HepG2 (cell line): ENCODE measurements around the gene RAPGEF6. TPM values are rescaled to one million over a fixed set of nuclear protein-coding genes. Genes with fewer than 3 reads are reported as not detected.

Experiments used
- EP300 ChIP-seq, 3 experiments: sonication (generic) in 1 of 3; formaldehyde crosslinking in 1 of 3; IDR thresholded peaks; 2 replicates each; pipeline versions ENCODE4 v1.5.1 to v1.6.1; 2011 to 2020; ENCODE audit warnings: low read depth in 2 of 3, low read length in 2 of 3, borderline replicate concordance in 1 of 3, improper control_type of control experiment in 1 of 3, mild to moderate bottlenecking in 1 of 3, missing genetic modification reagents in 1 of 3, moderate library complexity in 1 of 3
- FOXA1 ChIP-seq, 2 experiments: fragments of 450-650 bp in 1 of 2; sonication (generic) in 1 of 2; formaldehyde crosslinking in 1 of 2; IDR thresholded peaks; 2 replicates each; pipeline versions ENCODE4 v1.4.0 to v1.6.1; 2016 to 2020; ENCODE audit warnings: missing genetic modification reagents in 1 of 2
- FOXJ3 ChIP-seq: sonication (generic); formaldehyde crosslinking; IDR thresholded peaks from 2 replicates; pipeline ENCODE4 v1.4.0; 2020; ENCODE audit warnings: missing genetic modification reagents, mild to moderate bottlenecking, borderline replicate concordance
- KLF11 ChIP-seq: IDR thresholded peaks from 2 replicates; pipeline ENCODE4 v1.6.1; 2016; ENCODE audit warnings: missing compliant biosample characterization
- MXD4 ChIP-seq: IDR thresholded peaks from 2 replicates; pipeline ENCODE4 v1.6.1; 2016; ENCODE audit warnings: mild to moderate bottlenecking, missing biosample characterization, missing genetic modification reagents
- RAD21 ChIP-seq: fragments of 450-650 bp; formaldehyde crosslinking; IDR thresholded peaks from 2 replicates; pipeline ENCODE4 v1.5.0; 2020; ENCODE audit warnings: mild to moderate bottlenecking
- SMAD3 ChIP-seq: sonication (generic); formaldehyde crosslinking; IDR thresholded peaks from 2 replicates; pipeline ENCODE4 v1.4.0; 2020; ENCODE audit warnings: missing genetic modification reagents
- SRSF4 ChIP-seq: fragments of 200-400 bp; formaldehyde crosslinking; IDR thresholded peaks from one replicate; pipeline ENCODE4 v1.6.1; 2018; ENCODE audit warnings: mild to moderate bottlenecking, low read depth, low read length, moderate library complexity; ENCODE audit not compliant: poor library complexity, severe bottlenecking
- ZNF160 ChIP-seq: sonication (generic); formaldehyde crosslinking; IDR thresholded peaks from 2 replicates; pipeline ENCODE4 v1.8.0; 2022; ENCODE audit warnings: mild to moderate bottlenecking, inconsistent platforms, missing genetic modification reagents
- ZNF841 ChIP-seq: sonication (generic); formaldehyde crosslinking; IDR thresholded peaks from 2 replicates; pipeline ENCODE4 v1.8.1; 2023; ENCODE audit warnings: missing genetic modification reagents, borderline replicate concordance
- polyA plus RNA-seq, 8 experiments: library from polyadenylated mRNA; depleted of rRNA in 3 of 8; stranded (reverse) in 7 of 8; unstranded in 1 of 8; fragments of >200 nt; fragmentation: Illumina TruSeq in 4 of 8; extraction: Trizol in 4 of 8; gene quantifications; 2 replicates each; pipeline versions ENCODE4 v1.2.1 to v1.2.3, GENCODE V29; 2011 to 2016; ENCODE audit warnings: low read depth in 4 of 8, missing spikeins in 1 of 8, mixed read lengths in 1 of 8; ENCODE audit not compliant: insufficient read depth in 1 of 8
- total RNA-seq, 5 experiments: library from RNA; depleted of rRNA; stranded (reverse); fragments of >200 nt; fragmentation: Illumina TruSeq; extraction: Trizol; gene quantifications; 2 replicates each; pipeline ENCODE4 v1.2.3, GENCODE V29; 2016; ENCODE audit warnings: low read depth in 1 of 5
- TF ChIP-seq, protein P1 (sequence below): IDR thresholded peaks from 2 replicates; pipeline ENCODE4 v1.6.1; 2016; ENCODE audit warnings: control low read depth
- TF ChIP-seq, protein P2 (sequence below): sonication (generic); formaldehyde crosslinking; IDR thresholded peaks from 2 replicates; pipeline ENCODE4 v1.4.0; 2020; ENCODE audit warnings: mild to moderate bottlenecking, missing genetic modification reagents, borderline replicate concordance
- TF ChIP-seq, protein P3 (sequence below): sonication (generic); formaldehyde crosslinking; conservative IDR thresholded peaks from 2 replicates; pipeline ENCODE4 v1.8.1; 2023; ENCODE audit warnings: missing genetic modification reagents
- TF ChIP-seq, protein P4 (sequence below): sonication (generic); formaldehyde crosslinking; IDR thresholded peaks from 2 replicates; pipeline ENCODE4 v1.5.1; 2020; ENCODE audit warnings: mild to moderate bottlenecking, missing genetic modification reagents, borderline replicate concordance

Gene RAPGEF6
- total and polyA plus RNA-seq, 2 of the 13 experiments (the other 11 are each of a cell fraction or from before 2014, with no cell fraction given): 7.7 to 24.6 TPM

DNA sequence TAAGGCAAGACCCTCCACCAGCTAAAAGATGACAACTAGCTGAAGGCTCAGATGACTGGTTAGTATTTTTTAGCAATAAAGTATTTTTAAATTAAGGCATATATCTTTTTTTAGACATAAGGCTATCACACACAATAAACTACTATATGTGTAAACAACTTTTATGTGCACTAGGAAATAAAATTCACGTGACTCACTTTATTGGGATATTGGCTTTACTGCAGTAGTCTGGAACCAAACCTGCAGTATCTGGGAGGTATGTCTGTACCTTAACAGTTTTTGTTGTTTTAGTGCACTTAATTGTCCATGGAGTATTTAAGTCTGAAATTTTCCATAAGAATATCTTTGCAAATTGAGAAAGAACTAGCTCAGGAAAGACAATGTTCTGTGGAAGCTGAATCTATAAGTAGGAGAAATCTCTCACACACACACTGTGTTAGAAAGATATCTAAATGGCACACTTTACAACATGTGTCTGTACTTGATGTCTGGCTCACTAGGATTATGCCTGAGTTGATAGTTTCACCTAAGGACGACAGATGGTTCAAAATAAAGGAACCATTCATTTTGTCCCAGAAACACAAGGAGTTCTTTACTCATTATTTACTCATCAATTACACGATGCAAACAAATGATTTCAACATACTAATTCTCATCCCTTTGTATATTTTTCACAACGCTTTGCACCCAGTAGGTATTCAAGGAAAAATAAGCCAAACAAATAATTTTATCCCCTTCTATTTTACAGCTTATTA lies 4.6 kb downstream of the RAPGEF6 start (continued):
- TF ChIP-seq, protein P1, sequence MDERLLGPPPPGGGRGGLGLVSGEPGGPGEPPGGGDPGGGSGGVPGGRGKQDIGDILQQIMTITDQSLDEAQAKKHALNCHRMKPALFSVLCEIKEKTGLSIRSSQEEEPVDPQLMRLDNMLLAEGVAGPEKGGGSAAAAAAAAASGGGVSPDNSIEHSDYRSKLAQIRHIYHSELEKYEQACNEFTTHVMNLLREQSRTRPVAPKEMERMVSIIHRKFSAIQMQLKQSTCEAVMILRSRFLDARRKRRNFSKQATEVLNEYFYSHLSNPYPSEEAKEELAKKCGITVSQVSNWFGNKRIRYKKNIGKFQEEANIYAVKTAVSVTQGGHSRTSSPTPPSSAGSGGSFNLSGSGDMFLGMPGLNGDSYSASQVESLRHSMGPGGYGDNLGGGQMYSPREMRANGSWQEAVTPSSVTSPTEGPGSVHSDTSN (CRISPR knock-in tag): no peak
- TF ChIP-seq, protein P2, sequence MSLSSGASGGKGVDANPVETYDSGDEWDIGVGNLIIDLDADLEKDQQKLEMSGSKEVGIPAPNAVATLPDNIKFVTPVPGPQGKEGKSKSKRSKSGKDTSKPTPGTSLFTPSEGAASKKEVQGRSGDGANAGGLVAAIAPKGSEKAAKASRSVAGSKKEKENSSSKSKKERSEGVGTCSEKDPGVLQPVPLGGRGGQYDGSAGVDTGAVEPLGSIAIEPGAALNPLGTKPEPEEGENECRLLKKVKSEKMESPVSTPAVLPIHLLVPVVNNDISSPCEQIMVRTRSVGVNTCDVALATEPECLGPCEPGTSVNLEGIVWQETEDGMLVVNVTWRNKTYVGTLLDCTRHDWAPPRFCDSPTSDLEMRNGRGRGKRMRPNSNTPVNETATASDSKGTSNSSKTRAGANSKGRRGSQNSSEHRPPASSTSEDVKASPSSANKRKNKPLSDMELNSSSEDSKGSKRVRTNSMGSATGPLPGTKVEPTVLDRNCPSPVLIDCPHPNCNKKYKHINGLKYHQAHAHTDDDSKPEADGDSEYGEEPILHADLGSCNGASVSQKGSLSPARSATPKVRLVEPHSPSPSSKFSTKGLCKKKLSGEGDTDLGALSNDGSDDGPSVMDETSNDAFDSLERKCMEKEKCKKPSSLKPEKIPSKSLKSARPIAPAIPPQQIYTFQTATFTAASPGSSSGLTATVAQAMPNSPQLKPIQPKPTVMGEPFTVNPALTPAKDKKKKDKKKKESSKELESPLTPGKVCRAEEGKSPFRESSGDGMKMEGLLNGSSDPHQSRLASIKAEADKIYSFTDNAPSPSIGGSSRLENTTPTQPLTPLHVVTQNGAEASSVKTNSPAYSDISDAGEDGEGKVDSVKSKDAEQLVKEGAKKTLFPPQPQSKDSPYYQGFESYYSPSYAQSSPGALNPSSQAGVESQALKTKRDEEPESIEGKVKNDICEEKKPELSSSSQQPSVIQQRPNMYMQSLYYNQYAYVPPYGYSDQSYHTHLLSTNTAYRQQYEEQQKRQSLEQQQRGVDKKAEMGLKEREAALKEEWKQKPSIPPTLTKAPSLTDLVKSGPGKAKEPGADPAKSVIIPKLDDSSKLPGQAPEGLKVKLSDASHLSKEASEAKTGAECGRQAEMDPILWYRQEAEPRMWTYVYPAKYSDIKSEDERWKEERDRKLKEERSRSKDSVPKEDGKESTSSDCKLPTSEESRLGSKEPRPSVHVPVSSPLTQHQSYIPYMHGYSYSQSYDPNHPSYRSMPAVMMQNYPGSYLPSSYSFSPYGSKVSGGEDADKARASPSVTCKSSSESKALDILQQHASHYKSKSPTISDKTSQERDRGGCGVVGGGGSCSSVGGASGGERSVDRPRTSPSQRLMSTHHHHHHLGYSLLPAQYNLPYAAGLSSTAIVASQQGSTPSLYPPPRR (CRISPR knock-in tag): peak; percentile 45; the same call in 1 of the 2 replicates
- TF ChIP-seq ZNF160 (CRISPR knock-in tag): no peak
- no peak for TF ChIP-seq RAD21 (CRISPR knock-in tag)
- TF ChIP-seq, protein P3, sequence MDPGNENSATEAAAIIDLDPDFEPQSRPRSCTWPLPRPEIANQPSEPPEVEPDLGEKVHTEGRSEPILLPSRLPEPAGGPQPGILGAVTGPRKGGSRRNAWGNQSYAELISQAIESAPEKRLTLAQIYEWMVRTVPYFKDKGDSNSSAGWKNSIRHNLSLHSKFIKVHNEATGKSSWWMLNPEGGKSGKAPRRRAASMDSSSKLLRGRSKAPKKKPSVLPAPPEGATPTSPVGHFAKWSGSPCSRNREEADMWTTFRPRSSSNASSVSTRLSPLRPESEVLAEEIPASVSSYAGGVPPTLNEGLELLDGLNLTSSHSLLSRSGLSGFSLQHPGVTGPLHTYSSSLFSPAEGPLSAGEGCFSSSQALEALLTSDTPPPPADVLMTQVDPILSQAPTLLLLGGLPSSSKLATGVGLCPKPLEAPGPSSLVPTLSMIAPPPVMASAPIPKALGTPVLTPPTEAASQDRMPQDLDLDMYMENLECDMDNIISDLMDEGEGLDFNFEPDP: no peak
- TF ChIP-seq KLF11 (CRISPR knock-in tag): no peak
- peak in 1 of 2 experiments; percentile 72; a peak in 2 of 4 replicates for TF ChIP-seq EP300 (IDR thresholded peaks at IDR 0.05; ENCODE audit: low read depth in 2 of 2, low read length in 2 of 2)
- TF ChIP-seq EP300 (CRISPR knock-in tag; IDR thresholded peaks at IDR 0.05; ENCODE audit: borderline replicate concordance): no peak
- TF ChIP-seq MXD4: peak; percentile 20; the same call in 1 of the 2 replicates
- peak; percentile 41; the same call in 1 of the 2 replicates for TF ChIP-seq SMAD3
- TF ChIP-seq, protein P4, sequence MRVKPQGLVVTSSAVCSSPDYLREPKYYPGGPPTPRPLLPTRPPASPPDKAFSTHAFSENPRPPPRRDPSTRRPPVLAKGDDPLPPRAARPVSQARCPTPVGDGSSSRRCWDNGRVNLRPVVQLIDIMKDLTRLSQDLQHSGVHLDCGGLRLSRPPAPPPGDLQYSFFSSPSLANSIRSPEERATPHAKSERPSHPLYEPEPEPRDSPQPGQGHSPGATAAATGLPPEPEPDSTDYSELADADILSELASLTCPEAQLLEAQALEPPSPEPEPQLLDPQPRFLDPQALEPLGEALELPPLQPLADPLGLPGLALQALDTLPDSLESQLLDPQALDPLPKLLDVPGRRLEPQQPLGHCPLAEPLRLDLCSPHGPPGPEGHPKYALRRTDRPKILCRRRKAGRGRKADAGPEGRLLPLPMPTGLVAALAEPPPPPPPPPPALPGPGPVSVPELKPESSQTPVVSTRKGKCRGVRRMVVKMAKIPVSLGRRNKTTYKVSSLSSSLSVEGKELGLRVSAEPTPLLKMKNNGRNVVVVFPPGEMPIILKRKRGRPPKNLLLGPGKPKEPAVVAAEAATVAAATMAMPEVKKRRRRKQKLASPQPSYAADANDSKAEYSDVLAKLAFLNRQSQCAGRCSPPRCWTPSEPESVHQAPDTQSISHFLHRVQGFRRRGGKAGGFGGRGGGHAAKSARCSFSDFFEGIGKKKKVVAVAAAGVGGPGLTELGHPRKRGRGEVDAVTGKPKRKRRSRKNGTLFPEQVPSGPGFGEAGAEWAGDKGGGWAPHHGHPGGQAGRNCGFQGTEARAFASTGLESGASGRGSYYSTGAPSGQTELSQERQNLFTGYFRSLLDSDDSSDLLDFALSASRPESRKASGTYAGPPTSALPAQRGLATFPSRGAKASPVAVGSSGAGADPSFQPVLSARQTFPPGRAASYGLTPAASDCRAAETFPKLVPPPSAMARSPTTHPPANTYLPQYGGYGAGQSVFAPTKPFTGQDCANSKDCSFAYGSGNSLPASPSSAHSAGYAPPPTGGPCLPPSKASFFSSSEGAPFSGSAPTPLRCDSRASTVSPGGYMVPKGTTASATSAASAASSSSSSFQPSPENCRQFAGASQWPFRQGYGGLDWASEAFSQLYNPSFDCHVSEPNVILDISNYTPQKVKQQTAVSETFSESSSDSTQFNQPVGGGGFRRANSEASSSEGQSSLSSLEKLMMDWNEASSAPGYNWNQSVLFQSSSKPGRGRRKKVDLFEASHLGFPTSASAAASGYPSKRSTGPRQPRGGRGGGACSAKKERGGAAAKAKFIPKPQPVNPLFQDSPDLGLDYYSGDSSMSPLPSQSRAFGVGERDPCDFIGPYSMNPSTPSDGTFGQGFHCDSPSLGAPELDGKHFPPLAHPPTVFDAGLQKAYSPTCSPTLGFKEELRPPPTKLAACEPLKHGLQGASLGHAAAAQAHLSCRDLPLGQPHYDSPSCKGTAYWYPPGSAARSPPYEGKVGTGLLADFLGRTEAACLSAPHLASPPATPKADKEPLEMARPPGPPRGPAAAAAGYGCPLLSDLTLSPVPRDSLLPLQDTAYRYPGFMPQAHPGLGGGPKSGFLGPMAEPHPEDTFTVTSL (CRISPR knock-in tag): peak; percentile 45; the same call in 1 of the 2 replicates
- TF ChIP-seq ZNF841: no peak
- no peak for TF ChIP-seq SRSF4
- TF ChIP-seq FOXA1 (IDR thresholded peaks at IDR 0.05): no peak; the same call in 1 of the 2 replicates
- TF ChIP-seq FOXA1 (CRISPR knock-in tag; IDR thresholded peaks at IDR 0.05): peak; percentile 86
- peak; percentile 62; the same call in 1 of the 2 replicates for TF ChIP-seq FOXJ3 (CRISPR knock-in tag)
